ENCODE data around the gene MOXD1.
"Not testable (repeated sequence)": the region's sequence is repeated elsewhere in the genome, so short reads cannot be mapped to it uniquely, and the experiment has no call there.

The MOXD1 gene

DNA sequence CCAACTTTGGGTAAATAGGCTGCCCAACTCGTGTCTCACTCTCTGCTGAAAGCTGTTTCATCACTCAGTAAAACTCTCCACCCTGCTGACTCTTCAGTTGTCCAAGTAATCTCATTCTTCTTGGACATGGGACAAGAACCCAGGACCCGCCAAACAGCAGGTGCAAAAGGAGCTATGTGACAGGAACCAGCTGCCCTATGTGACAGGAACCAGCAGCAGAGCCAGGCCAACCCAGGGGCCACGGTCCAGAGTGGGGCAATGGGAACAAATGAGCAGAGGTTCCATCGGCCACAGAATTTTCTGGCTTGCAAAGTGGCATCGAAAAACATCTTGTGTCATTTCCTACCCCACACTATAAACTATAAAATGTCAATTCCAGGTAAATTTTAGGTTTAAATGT is 56.5 kb downstream of the MOXD1 start:
- DNase-seq = no peak

DNA sequence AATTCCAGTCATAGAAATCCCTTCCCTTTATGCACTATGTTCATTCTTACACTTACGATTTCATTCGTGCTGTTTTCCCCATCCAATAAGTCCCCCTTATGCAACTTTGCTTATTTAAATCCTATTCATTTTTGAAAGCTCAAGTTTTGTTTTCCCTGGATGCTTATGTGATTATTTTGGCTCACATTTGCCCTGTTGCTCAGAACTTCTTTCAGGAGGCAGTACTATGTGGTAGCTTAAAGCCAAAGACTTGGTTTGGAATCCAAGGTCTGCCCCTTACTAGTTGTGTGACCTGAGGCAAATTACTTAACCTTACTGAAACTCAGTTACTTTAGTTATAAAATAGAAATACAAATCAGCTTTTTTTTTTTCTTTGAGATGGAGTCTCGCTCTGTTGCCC is 59.6 kb downstream of the MOXD1 start:
- DNase-seq = no peak

DNA sequence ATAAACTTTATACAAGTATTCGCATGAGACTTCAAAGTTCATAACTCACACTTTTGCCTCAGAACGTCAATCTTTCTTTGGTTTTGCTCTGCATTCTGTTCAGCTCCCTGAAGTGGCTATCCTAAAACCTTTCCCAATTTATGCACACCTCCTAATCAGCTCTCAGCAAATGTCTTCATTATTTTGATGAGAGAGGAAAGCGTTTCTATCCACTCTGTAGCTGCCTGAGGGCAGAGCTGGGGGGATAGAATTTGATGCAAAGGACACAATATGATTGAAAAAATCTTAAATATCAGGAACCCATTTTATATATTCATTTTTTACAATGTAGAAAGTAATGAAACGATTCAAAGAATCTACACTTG is 66.8 kb downstream of the MOXD1 start:
- DNase-seq = no peak

DNA sequence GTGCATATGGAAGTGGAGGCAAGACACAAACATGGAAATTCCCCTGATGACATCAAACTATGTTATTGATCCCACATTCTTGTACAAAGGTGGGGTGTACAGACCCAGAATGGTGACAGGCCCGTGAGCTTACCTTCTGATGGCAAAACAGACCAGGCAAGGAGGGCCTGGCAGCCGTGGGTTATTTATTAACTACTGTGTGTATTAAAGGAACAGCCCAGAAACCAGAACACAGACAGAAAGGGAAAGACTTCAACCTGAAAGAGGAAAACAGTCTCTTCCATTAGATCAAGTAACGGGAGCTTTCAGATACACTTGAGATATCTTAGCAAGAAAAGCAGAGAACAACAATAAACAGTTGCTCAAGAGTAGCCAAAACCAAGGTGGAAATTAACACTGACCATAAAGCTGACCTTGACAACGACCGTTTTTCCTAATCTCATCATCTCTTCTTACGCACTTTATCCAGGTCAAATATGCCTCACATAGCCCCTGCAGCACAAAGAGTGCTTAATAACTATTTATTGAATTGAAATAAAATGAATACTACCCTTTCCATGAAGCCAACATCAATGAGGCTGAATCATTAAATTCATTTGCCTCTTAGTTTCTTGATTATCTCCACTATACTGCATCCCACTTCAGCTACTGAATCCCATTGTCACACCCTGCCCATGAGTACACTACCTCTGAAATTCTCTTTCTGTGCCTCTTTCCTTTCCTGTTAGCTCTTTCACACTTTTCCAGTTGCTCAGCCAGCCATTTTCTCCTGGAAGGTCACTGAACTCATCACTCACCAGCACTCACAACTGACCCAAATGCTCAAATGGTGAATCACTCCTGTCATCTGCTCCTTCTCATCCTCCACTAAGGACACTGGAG is 67.4 kb downstream of the MOXD1 start:
- DNase-seq = no peak

DNA sequence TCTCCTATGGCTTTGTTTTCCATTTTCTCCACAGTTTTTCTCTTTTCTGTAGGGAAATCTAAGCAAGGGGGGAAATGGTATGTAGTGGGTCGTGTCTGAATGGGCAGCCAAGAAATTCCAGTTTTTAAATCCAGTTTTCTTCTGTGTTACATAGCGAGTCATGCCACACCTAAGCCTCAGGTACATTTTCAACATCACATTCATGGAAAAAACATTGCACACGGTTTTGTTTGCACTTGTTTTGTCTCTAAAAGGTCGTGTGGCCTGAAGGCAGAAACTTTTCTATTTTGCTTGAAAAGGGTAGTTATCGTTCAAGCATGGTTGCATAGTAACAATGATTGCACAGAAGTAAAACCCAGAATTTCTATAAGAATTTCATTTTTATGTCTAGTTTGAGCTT is 70.5 kb downstream of the MOXD1 start:
- DNase-seq = no peak

DNA sequence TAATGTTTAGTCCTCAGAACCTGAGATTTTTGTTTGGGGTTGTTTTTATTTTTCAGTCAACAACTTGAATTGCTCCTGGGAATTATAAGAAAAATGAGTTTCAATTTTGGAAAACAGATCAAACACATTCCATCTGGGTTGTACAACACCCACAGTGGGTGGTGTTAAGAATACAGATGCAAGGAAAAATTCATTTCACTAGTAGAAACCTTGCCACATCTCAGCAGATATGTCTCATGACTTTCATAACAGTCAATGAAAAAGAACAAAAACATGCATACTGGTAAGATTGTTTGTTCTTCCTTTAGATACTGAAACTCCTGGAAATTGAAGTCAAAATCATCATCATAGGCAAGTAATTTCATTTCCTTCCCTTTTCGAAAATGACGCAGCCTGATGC is 78.9 kb downstream of the MOXD1 start:
- no peak for DNase-seq

DNA sequence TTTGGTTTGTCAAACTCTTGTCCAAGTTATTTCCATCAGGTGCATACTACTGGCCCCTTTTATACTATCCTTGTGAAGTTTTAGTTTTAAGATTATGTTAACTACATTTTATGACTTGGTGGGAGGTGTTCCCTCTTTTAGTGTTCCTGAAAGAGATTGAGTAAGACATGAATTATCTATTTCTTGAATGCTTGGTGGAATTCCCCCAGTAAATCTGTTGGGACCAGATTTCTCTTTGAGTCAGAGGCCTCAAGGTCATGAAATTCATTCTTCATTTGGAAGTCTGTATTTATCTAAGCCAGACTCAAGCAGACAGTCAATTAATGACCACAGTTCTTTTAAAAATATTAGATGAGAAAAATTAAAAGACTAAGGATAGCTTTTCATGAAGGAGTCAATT is 81.3 kb downstream of the MOXD1 start:
- DNase-seq = no peak

DNA sequence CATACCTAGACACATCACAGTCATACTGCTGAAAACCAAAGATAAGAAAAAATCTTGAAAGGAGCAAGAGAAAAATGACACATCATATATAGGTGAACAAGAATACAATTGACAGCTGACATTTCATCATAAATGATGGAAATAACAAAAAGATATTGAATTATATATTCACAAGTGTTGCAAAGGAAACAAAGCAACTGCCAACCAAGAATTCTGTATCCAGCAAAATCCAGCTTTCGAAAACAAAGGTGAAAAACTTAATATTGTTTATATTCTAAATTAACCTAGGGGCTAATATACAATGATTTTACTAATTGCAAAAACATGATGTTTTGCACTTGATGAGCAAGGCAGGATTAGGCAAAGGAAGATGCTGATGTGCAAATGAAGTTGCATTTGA is 84.3 kb downstream of the MOXD1 start:
- DNase-seq = no peak

DNA sequence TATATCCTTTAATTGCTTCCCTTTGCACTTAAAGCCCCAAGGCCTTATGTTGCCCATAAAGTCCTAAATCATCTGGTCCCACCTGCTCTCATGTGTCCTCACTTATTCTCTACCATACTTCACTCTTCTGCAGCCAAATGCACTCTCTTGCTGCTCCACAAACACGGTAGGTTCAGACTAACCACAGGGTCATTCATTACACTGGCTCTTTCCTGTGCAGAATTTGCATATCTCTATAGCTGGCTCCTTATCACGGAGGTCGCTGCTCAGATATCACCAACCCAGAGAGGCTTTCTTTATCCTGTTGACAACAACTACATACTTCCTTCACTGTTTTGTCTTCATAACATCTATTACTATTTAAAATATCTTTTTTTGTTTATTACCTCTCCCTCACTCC is 86.8 kb downstream of the MOXD1 start:
- no peak for DNase-seq

DNA sequence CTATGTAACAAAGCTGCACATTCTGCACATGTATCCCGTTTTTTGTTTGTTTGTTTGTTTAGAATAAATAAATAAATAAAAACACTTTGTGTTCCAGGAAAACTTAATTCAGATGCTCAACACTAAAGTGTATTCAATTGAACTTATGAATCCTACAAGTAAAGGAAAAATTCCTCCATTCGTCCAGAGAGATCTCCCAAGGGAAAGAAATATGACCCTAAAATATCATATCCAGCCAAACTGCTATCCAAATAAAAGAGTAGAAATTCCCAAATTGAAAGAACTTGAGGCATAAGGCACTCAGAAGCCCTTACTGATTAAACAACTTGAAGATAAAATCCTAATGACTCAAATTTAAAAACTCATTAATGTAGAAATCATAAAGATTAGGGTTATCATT is 90.4 kb downstream of the MOXD1 start:
- no peak for DNase-seq

DNA sequence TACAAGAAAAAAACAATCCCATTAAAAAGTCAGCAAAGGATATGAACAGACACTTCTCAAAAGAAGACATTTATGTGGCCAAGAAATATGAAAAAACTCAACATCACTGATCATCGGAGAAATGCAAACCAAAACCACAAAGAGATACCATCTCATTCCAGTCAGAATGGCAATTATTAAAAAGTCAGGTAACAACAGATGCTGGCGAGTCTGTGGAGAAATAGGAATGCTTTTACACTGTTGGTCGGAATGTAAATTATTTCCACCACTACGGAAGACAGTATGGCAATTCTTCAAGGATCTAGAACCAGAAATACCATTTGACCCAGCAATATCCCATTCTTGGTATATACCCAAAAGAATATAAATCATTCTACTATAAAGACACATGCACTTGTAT is 91.1 kb downstream of the MOXD1 start:
- DNase-seq = not testable (repeated sequence)

DNA sequence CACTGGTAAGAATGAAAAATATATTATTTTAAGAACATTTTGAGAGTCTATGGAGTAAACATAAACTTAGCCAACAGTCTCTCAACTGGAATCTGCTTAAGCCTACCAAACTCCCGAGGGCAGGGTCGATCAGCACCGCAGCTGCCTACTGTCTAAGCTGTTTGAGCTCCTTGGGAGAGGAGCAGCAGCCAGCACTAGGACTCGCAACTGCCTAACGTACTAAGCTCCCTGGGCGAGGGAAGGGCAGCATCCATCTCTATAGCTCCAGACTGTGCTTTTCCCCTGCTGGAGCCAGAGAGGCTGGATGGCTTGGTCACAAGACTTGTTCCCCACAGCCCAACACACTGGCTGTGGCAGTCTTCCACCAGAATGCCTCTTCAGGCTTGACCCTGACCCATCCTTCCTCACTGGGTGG is 96.4 kb downstream of the MOXD1 start:
- no peak for DNase-seq

DNA sequence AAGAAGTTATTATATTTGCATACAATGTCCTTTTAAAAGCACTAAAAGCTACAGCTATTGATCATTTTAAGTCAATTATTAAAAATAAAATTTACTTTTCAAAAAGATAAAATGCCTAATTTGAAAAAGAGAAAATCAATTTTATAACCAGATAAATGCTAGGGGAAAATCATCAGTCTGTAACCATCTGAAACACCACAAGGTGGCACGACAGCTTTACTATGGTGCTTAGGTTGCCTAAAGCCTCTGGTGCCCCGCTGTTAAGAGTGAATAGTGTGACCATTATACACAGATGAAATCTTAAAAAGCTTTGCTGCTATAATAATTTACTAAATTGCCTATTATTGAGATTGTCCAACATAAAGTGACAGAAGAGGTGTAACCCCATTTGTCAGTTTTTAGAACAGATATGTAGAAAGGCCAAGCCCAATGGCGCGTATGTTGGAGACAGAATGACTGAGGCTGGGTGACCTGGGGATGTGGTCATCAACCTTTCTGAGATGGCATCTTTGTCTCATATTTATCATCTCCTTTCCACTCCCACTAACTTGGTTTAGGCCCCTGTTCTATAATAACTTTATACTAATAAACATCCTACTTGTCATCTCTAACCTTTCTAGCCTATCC is 100.8 kb downstream of the MOXD1 start:
- DNase-seq = no peak

DNA sequence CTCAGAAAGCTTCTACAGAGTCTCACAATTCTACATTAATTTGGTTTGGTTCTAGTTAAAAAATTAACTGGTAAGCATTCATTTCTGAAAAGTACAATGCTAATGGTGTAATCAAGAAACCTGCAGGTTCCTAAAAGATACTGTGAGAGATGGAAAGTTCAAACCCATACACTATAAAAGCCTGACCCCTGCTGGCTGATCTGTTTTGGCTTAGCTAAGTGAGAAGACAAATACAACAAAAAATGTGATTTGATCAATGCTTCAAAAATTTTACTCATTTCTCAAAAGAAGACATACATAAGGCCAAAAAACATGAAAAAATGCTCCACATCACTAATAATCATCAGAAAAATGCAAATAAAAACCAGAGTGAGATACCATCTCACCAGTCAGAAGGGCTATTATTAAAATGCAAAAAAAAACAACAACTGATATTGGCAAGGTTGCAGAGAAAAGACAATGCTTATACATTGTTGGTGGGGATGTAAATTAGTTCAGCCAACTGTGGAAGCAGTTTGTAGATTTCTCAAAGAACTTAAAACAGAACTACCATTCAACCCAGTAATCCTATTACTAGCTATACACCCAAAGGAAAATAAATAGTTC is 102.8 kb downstream of the MOXD1 start:
- no peak for DNase-seq

DNA sequence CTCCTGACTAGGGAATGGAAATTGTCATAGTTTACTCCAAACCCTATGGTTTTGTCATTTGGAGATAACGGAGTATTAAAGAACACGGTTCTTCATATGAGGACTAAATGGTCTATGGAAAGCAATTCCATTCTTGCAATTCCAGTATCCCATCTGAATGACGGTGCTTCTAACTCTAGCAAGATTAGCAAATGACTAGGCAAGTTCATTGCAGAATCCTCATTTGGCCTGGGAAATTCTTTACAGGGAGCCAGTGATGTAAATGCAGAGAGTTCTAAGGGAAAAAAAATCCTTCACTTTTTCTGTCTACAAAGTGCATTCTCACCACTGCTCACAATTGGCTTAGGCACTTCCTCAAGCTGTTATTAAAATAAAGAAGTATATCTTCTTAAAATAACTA is 111.5 kb downstream of the MOXD1 start:
- DNase-seq = no peak

DNA sequence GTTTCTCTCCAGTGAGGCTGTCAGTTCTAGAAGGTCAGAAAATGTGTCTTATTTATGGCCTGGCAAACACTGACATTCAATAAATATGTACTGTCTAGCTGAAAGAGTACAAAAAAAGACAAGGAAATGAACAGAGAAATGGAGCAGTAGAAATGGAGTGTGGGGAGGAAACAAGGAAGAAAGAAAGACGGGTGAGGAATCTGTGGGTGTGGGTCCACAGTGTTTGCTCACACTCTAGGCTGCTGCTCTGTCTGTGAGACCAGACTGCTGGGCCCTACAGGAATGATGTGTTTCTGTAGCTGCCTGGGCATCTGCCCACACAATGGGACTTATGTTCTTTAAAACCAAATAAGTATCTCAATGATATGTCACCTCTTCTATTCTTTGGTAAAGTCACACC is 114.2 kb downstream of the MOXD1 start:
- DNase-seq = no peak

DNA sequence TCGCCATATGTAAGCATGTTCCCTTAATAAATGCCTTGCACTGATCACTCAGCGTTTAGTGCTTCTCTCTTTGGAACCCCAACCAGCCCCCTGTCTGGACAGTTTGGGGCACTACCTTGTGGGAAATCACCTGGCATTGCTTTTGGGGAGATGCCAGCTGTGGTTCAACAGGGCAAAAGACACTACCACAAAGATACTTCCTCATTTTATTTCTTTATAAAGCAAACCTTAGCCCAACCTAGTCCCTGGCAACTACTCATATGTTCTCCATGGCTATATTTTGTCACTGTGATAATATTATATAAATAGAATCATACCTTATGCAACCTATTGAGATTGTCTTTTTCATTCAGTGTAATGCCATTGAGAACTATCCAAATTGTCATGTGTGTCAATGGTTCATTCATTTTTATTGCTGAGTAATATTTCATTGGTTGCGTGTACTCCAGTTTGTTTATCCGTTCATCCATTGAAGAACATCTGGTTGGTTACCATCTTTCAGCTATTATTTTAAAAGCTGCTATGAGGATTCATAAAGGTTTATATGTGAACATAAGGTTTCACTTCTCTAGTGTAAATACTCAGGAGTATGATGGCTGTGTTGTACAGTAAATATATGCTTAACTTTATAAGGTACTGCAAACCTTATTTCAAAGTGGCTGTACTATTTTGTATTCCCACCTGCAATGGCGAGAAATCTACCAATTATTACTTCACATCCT is 114.8 kb downstream of the MOXD1 start:
- DNase-seq = no peak

DNA sequence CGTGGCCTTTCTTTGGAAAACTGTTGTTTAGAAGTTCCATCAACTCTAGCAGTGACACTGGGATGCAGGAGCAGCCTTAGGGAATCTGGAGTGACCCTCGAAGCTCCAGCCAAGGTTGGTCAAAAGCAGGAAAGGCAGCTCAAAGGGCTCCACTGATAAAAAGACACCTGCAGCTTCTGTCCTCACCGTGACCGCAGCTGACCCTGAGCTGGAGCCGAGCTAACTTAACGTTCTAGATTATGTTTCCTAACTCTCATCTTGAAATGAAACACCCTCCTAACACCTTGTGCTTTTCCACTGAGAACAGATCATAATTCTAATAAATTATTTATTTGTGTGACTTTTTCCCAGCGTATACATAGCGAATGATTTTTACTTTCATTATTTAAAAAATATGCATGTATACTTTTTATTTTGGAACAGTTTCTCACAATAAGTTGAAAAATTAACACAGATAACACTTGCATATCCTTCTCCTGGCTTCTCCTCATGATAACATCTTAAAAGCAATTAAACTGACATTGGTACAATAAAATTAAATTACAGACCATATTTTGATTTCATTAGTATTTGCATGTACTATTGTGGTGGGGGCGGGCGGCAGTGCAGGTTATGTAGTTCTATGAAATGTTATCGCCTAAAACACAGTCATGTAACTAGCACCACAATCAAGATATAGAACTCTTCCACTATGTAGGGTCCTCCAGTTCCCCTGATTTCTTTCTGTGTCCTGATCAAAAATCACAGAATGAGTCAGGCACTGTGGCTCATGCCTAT is 116.1 kb downstream of the MOXD1 start:
- DNase-seq = no peak

DNA sequence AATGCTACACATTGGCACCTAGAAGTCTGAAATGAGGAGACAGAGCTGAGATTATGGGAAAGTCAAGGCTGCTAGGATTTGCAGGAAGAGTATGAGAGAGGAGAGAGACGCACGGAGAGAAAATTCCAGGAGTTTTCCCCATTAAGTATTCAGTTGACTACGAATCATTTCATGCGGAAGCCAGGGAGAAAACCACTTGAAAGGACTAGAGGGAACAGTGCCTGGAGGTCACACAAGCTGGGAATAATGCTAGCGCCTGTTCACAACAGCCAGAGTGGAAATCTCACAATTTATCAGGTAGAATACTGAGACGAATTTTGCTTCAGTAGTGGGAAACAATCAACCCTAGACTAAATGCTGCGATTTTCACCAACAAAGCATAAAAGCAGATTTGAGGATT is 118.6 kb downstream of the MOXD1 start:
- no peak for DNase-seq

DNA sequence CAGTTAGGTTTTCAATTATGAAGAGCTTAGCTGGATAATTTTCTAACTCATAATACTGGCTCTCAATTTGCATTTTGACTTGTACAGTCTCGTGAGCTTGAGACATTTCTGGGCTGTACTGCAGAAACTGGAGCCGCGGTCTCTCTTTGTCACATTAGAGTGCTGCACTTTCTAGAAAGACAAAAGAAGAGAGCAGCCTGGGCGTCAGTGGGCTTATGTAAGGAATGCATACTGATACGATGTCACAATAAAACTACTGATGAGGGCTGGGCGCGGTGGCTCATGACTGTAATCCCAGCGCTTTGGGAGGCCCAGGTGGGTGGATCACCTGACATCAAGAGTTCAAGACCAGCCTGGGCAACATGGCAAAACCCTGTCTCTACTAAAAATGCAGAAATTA is 120.8 kb downstream of the MOXD1 start:
- no peak for DNase-seq

DNA sequence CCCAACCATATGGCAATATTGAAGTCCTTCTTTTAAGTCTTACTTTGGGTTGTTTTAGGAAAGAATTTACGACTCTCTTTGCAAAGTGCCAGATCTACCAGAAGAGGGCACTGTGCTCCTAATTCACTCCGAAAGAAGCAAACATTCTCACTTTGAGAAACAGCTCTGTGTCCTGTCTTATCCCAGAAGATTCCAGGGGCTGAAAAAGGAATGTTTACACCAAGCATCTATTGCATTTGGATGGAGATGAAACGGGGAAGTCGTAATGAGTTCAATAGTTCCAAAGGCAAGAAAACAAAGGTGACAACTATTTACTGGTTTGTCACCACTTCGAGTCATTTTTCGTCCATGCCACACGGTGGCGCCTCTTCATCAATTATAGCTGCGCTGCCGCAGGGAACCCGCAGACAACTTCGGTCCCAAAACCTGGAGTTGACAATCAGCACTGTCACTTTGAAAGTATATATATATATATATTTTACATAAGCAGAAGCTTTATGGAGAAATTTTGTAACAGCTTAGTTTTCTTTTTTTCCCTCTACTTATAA is 121.6 kb downstream of the MOXD1 start:
- DNase-seq = peak; percentile 38

All from NCI-H1048 (cell line).